Fibroblast of villous mesenchyme (primary cell): ENCODE data around the gene ITGB4. TPM values are rescaled to one million over a fixed set of nuclear protein-coding genes. Genes with fewer than 3 reads are reported as not detected.
A peak's percentile ranks its signal among the peaks of the same experiment; 100 is the strongest.
"Not testable (repeated sequence)": the region's sequence is repeated elsewhere in the genome, so short reads cannot be mapped to it uniquely, and the experiment has no call there.

ENCODE experiments used
- DNase-seq: peaks from one replicate; pipeline ENCODE4 v3.0.0-alpha.2; 2010; ENCODE audit warnings: low read depth
- H3K4me3 ChIP-seq: 2 replicates; pipeline ENCODE4 v1.5.1; 2011; ENCODE audit warnings: low read depth, mild to moderate bottlenecking, low read length
- CTCF ChIP-seq: IDR thresholded peaks from 2 replicates; pipeline ENCODE4 v1.5.1; 2012; ENCODE audit warnings: low read depth, mild to moderate bottlenecking, low read length; ENCODE audit not compliant: insufficient read depth
- total RNA-seq: library from RNA; depleted of rRNA; stranded (reverse); fragments of >200 nt; gene quantifications from 2 replicates; pipeline ENCODE4 v1.2.3, GENCODE V29; 2012

ITGB4 gene
- total RNA-seq, 1 donor, result 1.3 TPM

- no peak overlapping the region for H3K4me3 ChIP-seq
- TF ChIP-seq CTCF, result no peak
- DNase-seq, result no peak
These were observed 53.9 kb downstream of the ITGB4 start for GRCh38 chr17:75774991-75775668.

- no peak for TF ChIP-seq CTCF
- no peak for DNase-seq
- peak overlapping the region; percentile 94 for H3K4me3 ChIP-seq
These were observed 55.4 kb downstream of the ITGB4 start for GRCh38 chr17:75776386-75777295.

- no peak for DNase-seq
- TF ChIP-seq CTCF, result no peak
- peak overlapping the region; percentile 94 for H3K4me3 ChIP-seq
These were observed 56.1 kb downstream of the ITGB4 start for GRCh38 chr17:75777296-75777922.

GRCh38 chr17:75778066-75778860, 57.0 kb downstream of the ITGB4 start:
- DNase-seq, result not testable (repeated sequence)
- H3K4me3 ChIP-seq, result peak overlapping the region; percentile 94

GRCh38 chr17:75778861-75779249, 57.6 kb downstream of the ITGB4 start:
- peak overlapping the region; percentile 94 for H3K4me3 ChIP-seq
- DNase-seq, result no peak
- TF ChIP-seq CTCF, result peak; percentile 51

GRCh38 chr17:75779250-75779986, 58.2 kb downstream of the ITGB4 start:
- TF ChIP-seq CTCF, result no peak
- H3K4me3 ChIP-seq, result peak overlapping the region; percentile 94
- DNase-seq, result peak; percentile 100
